Bronchial epithelial cell (primary cell): Measurements from ENCODE around the gene TNFAIP1. TPM values are rescaled to one million over a fixed set of nuclear protein-coding genes. Genes with fewer than 3 reads are reported as not detected.
A peak's percentile ranks its signal among the peaks of the same experiment; 100 is the strongest.

Experiments
- DNase-seq: peaks from one replicate; pipeline ENCODE4 v3.0.0-alpha.2; 2010; ENCODE audit warnings: low read depth
- FAIRE-seq: peaks from 2 replicates; lab custom pipeline; 2011; peaks lifted over from hg19 to GRCh38; lab: Jason Lieb, UNC
- H3K27me3 ChIP-seq: 2 replicates; pipeline ENCODE4 v1.5.1; 2011; ENCODE audit warnings: low read length; ENCODE audit not compliant: control insufficient read depth, insufficient read depth
- H3K36me3 ChIP-seq: 2 replicates; pipeline ENCODE4 v1.5.1; 2011; ENCODE audit warnings: low read length; ENCODE audit not compliant: control insufficient read depth, insufficient read depth
- H3K4me3 ChIP-seq: 2 replicates; pipeline ENCODE4 v1.5.1; 2011; ENCODE audit warnings: mild to moderate bottlenecking, low read depth, low read length, control low read depth
- total RNA-seq: library from RNA; depleted of rRNA; stranded (reverse); fragments of >200 nt; gene quantifications from 2 replicates; pipeline ENCODE4 v1.2.1, GENCODE V29; 2014
- TF ChIP-seq, protein P1 (sequence below): IDR thresholded peaks from 2 replicates; pipeline ENCODE4 v1.5.1; 2011; ENCODE audit warnings: mild to moderate bottlenecking, moderate library complexity, low read length, control low read depth, inconsistent platforms; ENCODE audit not compliant: insufficient read depth, severe bottlenecking

TNFAIP1 gene
- total RNA-seq, 1 donor from 2014 or later: 29.0 TPM

- DNase-seq (no peak), FAIRE-seq (no peak)
- TF ChIP-seq, protein P1, sequence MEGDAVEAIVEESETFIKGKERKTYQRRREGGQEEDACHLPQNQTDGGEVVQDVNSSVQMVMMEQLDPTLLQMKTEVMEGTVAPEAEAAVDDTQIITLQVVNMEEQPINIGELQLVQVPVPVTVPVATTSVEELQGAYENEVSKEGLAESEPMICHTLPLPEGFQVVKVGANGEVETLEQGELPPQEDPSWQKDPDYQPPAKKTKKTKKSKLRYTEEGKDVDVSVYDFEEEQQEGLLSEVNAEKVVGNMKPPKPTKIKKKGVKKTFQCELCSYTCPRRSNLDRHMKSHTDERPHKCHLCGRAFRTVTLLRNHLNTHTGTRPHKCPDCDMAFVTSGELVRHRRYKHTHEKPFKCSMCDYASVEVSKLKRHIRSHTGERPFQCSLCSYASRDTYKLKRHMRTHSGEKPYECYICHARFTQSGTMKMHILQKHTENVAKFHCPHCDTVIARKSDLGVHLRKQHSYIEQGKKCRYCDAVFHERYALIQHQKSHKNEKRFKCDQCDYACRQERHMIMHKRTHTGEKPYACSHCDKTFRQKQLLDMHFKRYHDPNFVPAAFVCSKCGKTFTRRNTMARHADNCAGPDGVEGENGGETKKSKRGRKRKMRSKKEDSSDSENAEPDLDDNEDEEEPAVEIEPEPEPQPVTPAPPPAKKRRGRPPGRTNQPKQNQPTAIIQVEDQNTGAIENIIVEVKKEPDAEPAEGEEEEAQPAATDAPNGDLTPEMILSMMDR: no peak
- H3K36me3 ChIP-seq: peaks cover 2% of the 10 kb centered on the region
- H3K27me3 ChIP-seq: peaks cover 17% of the 10 kb centered on the region
- H3K4me3 ChIP-seq: no peak overlapping the region
These were observed 33.5 kb downstream of the TNFAIP1 start for GRCh38 chr17:28368915-28369683.

DNA sequence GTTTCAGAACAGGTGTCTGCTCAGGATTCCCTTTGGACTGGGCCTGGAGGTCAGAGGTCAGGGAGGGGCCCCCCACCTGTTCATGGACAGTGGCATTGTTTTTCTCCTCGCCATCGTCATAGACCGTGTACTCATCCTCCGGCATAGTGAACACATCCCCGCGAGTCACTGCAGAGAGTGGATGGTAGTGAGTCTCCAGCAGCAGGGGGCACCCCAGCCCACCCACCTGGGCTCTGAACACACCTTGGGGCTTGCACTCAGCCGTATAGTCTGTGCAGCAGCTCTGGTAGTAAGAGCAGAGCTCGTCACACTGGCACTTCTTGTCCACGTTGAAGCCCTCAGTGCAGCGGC lies 34.1 kb downstream of the TNFAIP1 start:
- TF ChIP-seq, protein P1: no peak
- no peak overlapping the region for H3K4me3 ChIP-seq
- H3K27me3 ChIP-seq: peaks cover 17% of the 10 kb centered on the region
- DNase-seq: no peak
- peaks cover under 1% of the 10 kb centered on the region for H3K36me3 ChIP-seq
- no peak for FAIRE-seq

DNA sequence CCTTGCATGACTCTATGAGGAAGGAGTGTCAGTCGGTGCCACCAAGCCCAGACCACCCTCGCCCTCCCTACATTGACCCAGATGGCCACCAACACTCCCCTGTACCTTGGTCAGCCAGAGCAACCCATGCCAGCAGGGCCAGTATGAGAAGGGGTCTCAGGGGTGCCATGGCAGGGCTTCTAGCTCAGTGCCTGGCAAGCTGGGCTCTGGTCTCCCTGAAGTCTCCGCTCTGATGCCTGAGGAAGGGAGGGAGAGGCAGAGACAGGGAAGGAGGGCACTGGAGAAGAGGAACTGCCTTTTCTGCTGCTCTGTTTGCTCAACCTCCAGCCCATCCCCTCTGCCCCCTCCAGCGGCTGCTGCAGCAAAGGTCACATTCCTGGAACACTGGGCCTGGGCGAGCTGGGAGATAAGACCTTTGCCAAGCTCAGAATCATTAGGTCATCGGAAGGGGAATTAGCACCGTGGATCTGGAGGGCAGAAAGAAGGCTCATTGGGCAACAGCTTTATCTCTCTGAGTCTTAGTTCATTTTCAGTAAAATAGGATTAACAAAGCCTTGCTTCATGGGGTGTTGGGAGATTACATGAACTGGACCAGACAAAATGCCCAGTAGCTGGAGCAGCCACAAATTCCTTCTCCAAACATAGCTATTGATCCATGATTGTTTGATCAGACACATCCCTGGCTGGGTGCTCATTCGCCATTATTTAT lies 34.6 kb downstream of the TNFAIP1 start, which contains the start of gene VTN:
VTN (minus strand) TSS at position 273 of the 709 bp plus-strand sequence; CDS start at position 169, 104 bp downstream.
- Histone ChIP-seq H3K36me3 (no peaks in the 10 kb centered on the region), H3K4me3 (no peak within 1 kb of the TSS), H3K27me3 (peaks cover 17% of the 10 kb centered on the region)
- TF ChIP-seq, protein P1: no peak
- FAIRE-seq (no peak), DNase-seq (no peak)

DNA sequence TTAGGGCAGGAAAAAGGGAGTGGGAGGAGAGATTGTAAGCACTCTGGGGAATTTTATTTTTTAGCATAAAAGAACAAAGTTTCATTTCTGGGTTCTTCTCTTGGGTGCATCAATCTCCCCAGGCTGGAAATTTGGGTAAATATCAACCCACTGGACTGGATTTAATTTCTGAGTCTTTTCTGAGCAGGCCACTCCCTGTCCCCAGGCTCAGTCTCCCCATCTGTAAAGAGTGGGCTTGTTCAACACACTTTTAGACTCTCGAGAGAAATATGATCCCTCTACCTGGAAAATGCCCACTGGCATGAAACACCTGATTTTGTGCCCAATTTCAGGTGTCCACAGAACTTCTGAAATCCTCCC lies 35.2 kb downstream of the TNFAIP1 start:
- DNase-seq (no peak), FAIRE-seq (no peak)
- Histone ChIP-seq H3K27me3 (peaks cover 17% of the 10 kb centered on the region), H3K36me3 (no peaks in the 10 kb centered on the region), H3K4me3 (no peak overlapping the region)
- TF ChIP-seq, protein P1: no peak

- FAIRE-seq: no peak
These were observed 36.0 kb downstream of the TNFAIP1 start, which contains the start of gene SARM1 for GRCh38 chr17:28371245-28372202. SARM1 (plus strand) TSS chr17:28371694; CDS start chr17:28372033, 339 bp downstream.

More at GRCh38 chr17:28371245-28372202, 36.0 kb downstream of the TNFAIP1 start, which contains the start of gene SARM1:
- Histone ChIP-seq H3K36me3 (no peaks in the 10 kb centered on the region), H3K27me3 (peaks cover 17% of the 10 kb centered on the region), H3K4me3 (peak within 1 kb of the TSS; percentile 10)
- TF ChIP-seq, protein P1: no peak
- DNase-seq: no peak
